GM18909 (cell line): ENCODE results near the gene CIC.

Source experiments
- ATAC-seq: cut with Tn5 transposase; IDR thresholded peaks from one replicate; pipeline ENCODE4 v1.9.1; 2021; ENCODE audit warnings: mild to moderate bottlenecking; ENCODE audit not compliant: unreplicated experiment, poor library complexity

CIC gene

DNA sequence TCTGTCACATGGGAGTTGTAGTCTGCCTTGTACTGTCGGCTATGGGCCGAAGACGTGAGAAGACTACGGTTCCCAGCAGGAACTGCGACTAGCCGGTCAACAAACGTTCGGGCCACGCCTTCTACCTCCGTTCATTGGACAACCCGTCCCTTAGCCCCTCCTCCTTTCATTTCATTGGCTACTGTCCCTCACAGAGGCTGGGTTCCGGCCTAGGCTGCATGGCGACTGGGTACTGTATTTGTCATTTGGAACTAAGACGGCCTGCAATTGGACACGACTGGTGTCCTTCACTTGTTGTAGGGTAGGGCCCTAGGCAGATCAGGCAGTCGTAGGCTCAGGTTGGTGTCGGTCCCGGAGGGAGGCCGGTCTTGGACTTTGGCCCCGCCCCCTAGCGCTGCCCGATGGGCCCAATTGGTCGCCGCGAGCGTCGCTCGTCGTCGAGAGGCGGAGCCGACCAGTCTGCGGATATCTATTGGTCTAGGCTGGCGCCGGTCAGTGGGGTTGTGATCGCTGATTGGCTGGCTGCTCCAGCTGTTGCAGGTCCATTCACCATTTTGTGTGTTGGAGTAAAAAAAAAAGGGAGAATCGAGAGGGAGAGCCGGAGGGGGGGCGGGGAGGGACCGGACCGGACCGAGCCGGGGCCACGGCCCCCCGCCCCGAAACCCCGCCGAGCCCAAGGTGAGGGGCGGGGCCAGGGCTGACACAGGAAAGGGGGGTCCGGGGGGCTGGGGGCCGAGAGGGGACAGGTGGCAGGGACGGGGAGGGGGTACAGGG is at the start of gene CIC:
CIC (plus strand) TSS at position 549 of the 774 bp plus-strand sequence. CDS start 2,532 bp downstream, outside the sequence.
- peak; percentile 77 for ATAC-seq

DNA sequence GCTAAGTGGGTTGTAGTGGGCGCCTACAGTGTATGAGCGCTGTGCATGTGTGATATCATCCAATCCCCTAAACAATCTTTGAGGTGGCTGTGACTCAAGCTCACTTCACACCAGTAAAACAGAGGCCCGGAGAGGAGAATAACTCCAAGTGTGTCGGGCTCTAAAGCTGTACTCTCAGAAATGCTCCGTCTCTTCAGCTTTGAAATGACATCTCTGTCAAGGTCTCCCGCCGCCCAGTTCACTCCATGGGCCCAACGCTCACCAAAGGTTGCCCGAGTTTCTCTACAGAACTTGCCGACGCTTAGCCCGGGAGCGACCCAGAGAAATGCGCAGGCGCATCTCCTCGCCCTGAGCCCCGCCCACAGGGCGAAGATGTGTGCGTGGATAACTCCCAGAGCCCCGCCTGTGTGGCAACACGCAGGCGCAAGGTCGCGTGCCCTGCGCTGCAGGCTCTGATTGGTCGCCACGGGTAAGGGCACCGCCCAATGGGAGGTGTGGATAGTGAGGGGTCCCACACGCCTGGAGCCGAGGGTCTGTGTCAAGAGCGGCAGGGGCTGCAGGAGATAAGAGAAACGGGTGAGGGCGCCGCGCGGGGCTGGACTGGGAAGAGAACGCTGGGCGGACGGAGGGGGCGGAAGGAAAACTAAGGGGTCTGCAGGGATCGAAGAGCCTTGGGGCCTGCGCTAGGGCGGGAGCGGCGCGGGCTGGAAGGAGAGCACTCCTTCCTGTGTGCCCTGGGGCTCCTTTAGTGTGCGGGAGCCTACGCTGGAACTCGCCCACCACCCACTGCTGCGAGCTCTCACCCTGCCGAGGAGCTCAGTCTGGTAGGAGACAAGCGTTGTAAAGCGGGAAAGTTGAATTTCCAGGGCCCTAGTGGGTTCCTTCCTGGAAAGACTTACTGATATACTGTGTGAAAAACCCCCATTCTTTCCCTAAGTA is 49.0 kb upstream of the CIC start, which contains the start of gene ZNF526:
ZNF526 (plus strand) TSS at position 501 of the 939 bp plus-strand sequence. CDS start 4,092 bp downstream, outside the sequence.
- peak; percentile 76 for ATAC-seq

- ATAC-seq, result no peak
These were observed 48.3 kb upstream of the CIC start for GRCh38 chr19:42220751-42221097.

- ATAC-seq, result no peak
These were observed 43.9 kb upstream of the CIC start for GRCh38 chr19:42224940-42225717.

- ATAC-seq, result no peak
These were observed 43.2 kb upstream of the CIC start for GRCh38 chr19:42225718-42226292.

DNA sequence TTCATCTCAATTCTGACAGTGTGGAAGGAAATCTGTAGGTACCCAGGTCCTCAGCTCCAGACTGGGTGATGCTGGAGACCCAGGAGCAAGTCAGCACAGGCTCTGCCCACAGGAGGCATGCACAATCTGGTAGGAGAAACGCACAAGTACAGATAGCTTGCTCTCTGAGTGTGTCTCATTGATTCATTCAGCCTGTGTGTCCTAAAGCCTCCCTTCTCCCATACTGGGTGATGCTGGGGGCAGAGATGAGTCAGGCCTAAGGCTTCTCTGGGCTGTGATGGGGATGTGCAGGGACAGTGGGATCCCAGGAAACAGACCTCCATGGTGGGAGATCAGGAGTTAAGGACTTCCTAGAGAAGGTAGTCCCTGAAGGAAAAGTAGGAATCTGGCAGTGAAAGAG is 42.2 kb upstream of the CIC start:
- ATAC-seq, result no peak

- no peak for ATAC-seq
These were observed 40.4 kb upstream of the CIC start for GRCh38 chr19:42228641-42229040.

DNA sequence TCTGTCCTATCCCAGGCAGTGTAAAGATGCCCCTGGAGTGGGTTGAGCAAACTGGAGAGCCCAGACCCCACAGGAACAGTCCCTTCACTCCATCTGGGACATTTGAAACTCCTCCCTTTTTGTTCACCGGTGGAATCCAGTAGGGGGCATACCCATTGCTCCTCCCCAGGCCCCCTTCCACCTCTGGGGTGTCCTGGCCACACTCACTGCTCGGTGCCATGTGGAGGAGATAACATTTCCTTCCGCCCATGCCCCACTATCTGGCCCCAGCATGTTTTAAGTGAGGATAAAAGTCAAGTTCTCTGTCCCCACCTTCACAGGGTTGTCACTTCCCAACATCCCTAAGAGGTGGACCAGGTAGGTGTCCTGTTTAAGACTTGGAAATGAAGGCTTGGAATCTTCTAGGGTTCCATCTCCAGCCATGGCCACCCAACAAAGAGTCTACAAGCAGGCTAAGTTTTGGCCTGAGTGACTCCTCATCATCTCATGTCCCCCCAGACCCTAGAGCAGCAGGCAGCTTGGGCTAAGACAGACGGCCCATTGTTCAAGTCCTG is 39.7 kb upstream of the CIC start:
- no peak for ATAC-seq

- ATAC-seq, result no peak
These were observed 39.1 kb upstream of the CIC start for GRCh38 chr19:42229855-42230351.

GRCh38 chr19:42230571-42230970 is 38.5 kb upstream of the CIC start:
- no peak for ATAC-seq

DNA sequence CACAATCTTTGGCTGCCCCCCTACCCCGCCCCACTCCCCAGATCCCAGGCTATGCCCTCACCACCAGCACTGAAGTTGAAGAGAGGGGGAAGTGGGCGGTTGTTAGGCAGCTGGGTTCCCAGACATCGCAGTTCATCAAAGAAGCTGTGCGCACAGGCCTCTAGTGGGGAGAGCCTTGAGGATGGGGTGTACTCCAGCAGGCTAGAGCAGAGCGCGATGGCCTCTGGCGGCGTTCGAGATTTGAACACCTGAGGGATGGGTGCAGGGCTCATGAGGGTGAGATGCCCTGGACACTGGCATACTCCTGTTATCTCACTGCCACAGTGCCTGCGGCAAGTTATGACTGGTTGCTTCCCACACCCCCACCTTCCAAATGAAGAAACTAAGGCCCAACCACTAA is 36.6 kb upstream of the CIC start:
- no peak for ATAC-seq

GRCh38 chr19:42233106-42233505 is 35.9 kb upstream of the CIC start:
- ATAC-seq, result no peak

- no peak for ATAC-seq
These were observed 35.3 kb upstream of the CIC start for GRCh38 chr19:42233678-42234292.

GRCh38 chr19:42234364-42234763 is 34.7 kb upstream of the CIC start:
- no peak for ATAC-seq

DNA sequence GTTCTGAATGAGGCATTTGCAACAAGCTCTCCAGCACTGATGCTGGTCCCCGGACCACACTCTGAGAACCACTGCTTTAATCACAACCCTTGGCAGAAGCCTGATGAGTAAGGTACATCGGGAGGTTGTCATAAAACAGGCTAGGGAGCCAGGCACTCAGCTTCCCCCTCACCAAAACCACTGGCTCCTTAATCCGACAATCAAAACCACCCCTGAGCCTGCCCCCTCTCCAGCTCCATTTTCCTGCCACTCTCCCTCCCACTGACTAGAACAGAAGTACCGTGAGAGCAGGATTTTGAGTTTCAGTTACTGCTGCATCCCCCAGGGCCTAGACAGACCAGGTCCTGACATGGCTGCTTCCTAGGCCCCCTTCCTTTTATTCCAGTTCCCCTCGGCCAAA is 33.9 kb upstream of the CIC start:
- ATAC-seq, result no peak

DNA sequence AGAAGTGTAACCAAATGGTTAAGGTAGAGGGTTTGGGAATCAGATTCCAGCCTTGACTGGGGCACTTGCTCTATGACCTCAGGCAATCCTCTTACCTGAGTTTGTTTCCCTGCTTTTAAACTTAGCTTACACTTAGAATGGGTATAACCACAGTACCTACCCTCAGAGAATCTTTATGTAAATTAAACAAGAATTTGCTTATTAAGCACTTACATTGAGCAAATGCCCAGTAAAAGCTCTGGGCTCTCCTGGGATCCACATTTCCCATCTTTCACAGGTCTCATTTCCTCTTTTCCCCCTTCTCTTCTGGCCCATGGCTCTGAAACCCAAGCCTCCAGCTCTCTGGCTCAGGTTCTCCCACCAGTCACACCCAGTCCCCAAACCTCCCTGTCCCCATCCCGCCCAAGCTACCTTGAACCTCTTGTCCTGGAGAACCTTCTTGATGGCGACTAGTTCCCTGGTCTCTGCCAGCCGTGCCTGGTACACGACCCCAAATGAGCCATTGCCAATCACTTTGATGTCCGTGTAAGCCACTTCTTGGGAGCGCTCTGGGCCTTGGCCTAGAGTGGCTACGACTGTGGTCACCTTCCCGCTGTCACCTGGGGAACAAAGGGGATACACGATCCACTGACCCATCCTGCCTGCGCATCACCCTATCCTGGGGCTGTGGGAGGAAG is 29.4 kb upstream of the CIC start:
- no peak for ATAC-seq

DNA sequence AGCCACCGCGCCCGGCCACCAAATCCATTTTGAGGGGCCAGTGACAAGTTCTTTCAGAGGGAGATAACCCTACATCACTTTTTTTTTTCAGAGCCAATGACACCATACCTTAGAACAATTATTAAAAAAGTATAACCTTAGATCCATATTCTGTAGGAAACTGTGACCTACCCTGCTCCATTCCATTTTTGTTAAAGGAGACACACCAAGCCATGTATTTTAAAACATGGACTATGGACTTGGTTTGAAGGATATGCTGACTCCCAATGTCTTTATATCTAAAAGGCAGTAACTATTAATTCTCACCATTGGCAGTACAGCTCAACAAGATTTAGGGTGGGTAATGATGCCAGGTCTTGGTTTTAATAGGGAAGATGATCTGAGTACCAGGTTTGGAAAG is 27.8 kb upstream of the CIC start:
- ATAC-seq, result no peak

- peak; percentile 3 for ATAC-seq
These were observed 27.0 kb upstream of the CIC start for GRCh38 chr19:42242069-42242511.
